ENCODE results near the gene MORF4L2. TPM values are rescaled to one million over a fixed set of nuclear protein-coding genes. Genes with fewer than 3 reads are reported as not detected.
"Not testable (repeated sequence)": the region's sequence is repeated elsewhere in the genome, so short reads cannot be mapped to it uniquely, and the experiment has no call there.

MORF4L2 gene
- total RNA-seq, 2 donors from 2014 or later: 287 to 313 TPM

DNA sequence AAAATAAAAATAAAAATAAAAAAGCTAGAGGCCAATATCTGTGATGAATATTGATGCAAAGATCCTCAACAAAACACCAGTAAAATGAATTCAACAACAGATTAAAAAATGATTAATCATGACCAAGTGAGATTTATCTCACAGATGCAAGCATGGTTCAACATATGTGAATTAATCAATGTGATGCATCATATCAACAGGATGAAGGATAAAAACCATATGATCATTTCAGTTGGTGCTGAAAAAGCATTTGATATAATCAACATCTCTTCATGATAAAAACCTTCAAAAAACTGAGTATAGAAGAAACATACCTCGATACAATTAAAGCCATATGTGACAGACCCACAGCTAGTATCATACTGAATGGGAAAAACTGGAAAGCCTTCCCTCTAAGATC, 38.9 kb downstream of the MORF4L2 start:
- intact Hi-C loops (cut with DNase I): no loop called here
- 94% methylated on average over 1 of the region's 1 CpG for WGBS
- DNase-seq (ENCODE audit: low spot score): no peak

DNA sequence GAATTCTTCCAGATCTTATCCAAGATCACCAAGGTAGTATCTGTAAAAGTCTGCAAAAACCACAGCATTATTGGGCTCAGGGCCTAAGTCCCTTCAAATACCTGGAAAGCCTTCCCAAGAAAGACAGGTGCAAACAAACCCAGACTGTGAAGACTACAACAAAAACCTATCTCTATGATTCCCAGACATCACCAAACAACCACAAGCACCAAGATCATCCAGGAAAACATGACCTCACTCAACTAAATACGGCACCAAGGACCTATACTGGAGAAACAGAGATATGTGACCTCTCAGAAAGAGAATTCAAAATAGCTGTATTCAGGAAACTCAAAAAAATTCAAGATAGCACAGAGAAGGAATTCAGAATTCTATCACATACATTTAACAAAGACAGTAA, 42.4 kb downstream of the MORF4L2 start:
- no peak for TF ChIP-seq POLR2AphosphoS5 (IDR thresholded peaks at IDR 0.05)
- TF ChIP-seq, protein P1, sequence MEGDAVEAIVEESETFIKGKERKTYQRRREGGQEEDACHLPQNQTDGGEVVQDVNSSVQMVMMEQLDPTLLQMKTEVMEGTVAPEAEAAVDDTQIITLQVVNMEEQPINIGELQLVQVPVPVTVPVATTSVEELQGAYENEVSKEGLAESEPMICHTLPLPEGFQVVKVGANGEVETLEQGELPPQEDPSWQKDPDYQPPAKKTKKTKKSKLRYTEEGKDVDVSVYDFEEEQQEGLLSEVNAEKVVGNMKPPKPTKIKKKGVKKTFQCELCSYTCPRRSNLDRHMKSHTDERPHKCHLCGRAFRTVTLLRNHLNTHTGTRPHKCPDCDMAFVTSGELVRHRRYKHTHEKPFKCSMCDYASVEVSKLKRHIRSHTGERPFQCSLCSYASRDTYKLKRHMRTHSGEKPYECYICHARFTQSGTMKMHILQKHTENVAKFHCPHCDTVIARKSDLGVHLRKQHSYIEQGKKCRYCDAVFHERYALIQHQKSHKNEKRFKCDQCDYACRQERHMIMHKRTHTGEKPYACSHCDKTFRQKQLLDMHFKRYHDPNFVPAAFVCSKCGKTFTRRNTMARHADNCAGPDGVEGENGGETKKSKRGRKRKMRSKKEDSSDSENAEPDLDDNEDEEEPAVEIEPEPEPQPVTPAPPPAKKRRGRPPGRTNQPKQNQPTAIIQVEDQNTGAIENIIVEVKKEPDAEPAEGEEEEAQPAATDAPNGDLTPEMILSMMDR (IDR thresholded peaks at IDR 0.05): no peak
- no peak for TF ChIP-seq POLR2A (IDR thresholded peaks at IDR 0.05)
- no peaks in the 10 kb centered on the region for H3K36me3 ChIP-seq
- H3K4me1 ChIP-seq (replicated peaks): no peaks in the 10 kb centered on the region
- intact Hi-C loops (cut with DNase I): no loop called here
- H3K27me3 ChIP-seq (replicated peaks; ENCODE audit: insufficient read depth): no peaks in the 10 kb centered on the region
- 80% methylated on average over 1 of the region's 1 CpG for WGBS
- no peak overlapping the region for H3K4me3 ChIP-seq
- H3K9me3 ChIP-seq: no peaks in the 10 kb centered on the region
- no peak overlapping the region for H3K27ac ChIP-seq
- DNase-seq (ENCODE audit: low spot score): no peak

More for the DNA sequence above, 38.9 kb downstream of the MORF4L2 start:
- TF ChIP-seq, protein P1 (IDR thresholded peaks at IDR 0.05): no peak
- no peak for TF ChIP-seq POLR2AphosphoS5 (IDR thresholded peaks at IDR 0.05)
- no peak for TF ChIP-seq POLR2A (IDR thresholded peaks at IDR 0.05)
- Histone ChIP-seq H3K27ac (no peak overlapping the region), H3K9me3 (no peaks in the 10 kb centered on the region), H3K4me3 (no peak overlapping the region), H3K4me1 (replicated peaks) (no peaks in the 10 kb centered on the region), H3K36me3 (no peaks in the 10 kb centered on the region), H3K27me3 (replicated peaks; ENCODE audit: insufficient read depth) (no peaks in the 10 kb centered on the region)

DNA sequence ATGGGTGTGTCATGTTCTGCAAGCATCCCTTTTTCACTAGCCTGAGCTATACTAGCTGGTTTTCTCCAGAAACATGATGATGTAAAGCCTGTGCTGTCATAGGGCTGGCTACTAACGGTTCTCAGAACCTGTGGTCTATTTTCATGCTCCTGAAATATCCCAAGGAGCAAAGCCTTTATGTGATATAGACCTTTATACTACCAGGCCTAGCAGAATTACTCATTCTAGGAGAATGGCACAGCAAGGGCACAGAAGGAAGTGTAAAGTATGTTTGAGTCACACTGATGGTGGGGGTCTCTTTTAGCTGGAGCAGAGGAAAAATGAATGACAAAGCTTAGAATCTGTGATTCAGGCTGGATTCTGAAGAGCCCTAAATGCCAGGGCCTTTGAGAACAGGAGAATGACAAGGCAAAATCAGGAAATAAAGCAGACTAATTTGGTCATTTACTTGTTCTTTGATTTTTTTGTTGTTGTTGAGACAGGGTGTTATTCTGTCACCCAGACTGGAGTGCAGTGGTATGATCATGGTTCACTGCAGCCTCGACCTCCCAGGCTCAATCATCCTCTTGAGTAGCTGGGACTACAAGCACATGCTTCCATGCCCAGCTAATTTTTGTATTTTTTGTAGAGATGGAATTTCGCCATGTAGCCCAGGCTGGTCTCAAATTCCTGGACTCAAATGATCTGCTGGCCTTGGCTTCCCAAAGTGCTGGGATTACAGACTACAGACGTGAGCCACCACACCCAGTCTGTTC, 45.9 kb downstream of the MORF4L2 start:
- H3K36me3 ChIP-seq: no peaks in the 10 kb centered on the region
- no peaks in the 10 kb centered on the region for H3K27me3 ChIP-seq (replicated peaks; ENCODE audit: insufficient read depth)
- H3K4me3 ChIP-seq: no peak overlapping the region
- no peak overlapping the region for H3K27ac ChIP-seq
- no peaks in the 10 kb centered on the region for H3K4me1 ChIP-seq (replicated peaks)
- WGBS: 84% methylated on average over 4 of the region's 4 CpGs
- intact Hi-C loops (cut with DNase I): no loop called here
- no peak for DNase-seq (ENCODE audit: low spot score)
- H3K9me3 ChIP-seq: no peaks in the 10 kb centered on the region
- TF ChIP-seq POLR2A (IDR thresholded peaks at IDR 0.05) (no peak), POLR2AphosphoS5 (IDR thresholded peaks at IDR 0.05) (no peak)
- TF ChIP-seq, protein P1 (IDR thresholded peaks at IDR 0.05): no peak

DNA sequence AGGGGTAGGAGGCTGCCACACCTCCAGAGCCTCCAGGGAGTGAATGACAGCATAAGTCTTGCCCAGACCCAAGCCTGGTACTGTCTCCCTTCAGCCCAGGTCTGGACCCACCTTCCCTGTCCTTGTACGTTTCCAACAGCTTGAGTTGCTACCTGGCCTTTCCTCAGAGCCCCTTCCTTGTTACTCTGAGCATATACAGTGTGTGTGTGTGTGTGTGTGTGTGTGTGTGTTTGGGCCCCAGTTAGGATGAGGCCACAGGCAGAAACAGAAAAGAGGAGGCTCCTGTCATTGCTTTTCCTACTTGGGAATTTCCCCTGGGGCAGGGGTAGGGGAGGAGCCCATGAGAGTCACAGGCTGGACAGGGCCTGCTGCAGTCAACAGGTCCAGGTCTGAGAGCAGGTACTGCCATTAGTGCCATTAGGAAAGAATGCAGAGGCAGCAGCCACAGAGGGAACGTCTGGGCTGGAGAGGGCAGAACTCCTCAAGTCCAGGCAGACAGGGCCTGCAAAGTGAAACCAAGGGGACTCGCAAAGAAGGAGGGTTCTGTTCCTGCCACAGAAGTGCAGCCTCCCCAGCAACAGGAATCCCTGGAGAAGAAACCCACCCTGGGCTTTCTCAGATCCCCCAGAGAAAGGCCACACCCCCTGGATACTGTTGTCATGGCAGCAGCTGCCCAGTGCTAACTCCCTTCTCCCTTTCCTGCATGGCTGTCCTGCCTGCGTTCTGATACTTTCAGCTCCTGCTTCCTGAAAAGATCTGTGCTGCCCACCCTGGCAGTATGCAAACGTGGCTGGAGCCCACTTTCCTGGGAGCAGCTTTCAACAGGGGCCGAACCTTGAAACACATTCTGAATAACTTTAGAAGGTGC, 47.8 kb downstream of the MORF4L2 start:
- intact Hi-C loops (cut with DNase I); DNase-seq (ENCODE audit: low spot score); H3K27me3 ChIP-seq (replicated peaks; ENCODE audit: insufficient read depth); H3K27ac ChIP-seq; H3K9me3 ChIP-seq; H3K36me3 ChIP-seq; H3K4me3 ChIP-seq; H3K4me1 ChIP-seq (replicated peaks): not testable (repeated sequence)
- WGBS: 44% methylated on average over 4 of the region's 6 CpGs

DNA sequence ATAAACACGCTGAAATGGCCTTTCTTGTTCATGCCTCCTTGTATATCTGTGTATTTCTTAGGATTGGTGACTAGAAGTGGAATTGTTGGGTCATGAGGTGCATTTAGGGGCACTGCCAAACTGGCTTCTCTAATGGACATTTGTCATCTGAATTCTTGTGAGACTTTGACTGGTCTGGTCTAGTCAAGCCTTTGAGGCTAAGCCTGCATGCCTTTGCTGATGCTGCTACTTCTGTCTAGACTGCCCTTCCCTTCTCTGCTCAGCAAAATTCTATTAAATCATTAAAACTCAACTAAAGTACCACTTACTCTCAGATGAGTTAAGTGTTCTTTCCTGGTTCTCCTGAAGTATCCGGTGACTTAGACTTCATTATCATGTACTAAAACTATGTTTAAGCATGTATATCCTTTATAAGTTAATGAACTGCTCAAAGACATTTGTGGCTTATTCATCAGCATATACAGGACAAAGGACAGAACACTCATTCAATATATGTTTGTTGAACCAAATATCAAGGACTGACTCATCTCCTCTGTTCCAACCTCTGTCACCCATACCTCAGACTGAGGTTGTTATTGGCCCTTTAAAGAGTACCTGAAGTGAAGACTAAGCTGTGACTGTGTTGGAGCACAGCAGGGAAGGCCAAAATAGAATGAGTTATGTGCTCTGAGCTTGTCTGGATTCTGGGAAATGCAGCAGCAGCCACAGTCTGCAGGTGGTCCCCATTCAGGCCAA, 48.7 kb downstream of the MORF4L2 start:
- H3K9me3 ChIP-seq: no peaks in the 10 kb centered on the region
- WGBS: 94% methylated on average over 2 of the region's 2 CpGs
- intact Hi-C loops (cut with DNase I): no loop called here
- no peak overlapping the region for H3K4me3 ChIP-seq
- H3K36me3 ChIP-seq: no peaks in the 10 kb centered on the region
- no peak for DNase-seq (ENCODE audit: low spot score)
- TF ChIP-seq POLR2AphosphoS5 (IDR thresholded peaks at IDR 0.05) (no peak), POLR2A (IDR thresholded peaks at IDR 0.05) (no peak)
- TF ChIP-seq, protein P1 (IDR thresholded peaks at IDR 0.05): no peak
- H3K4me1 ChIP-seq (replicated peaks): no peaks in the 10 kb centered on the region
- no peaks in the 10 kb centered on the region for H3K27me3 ChIP-seq (replicated peaks; ENCODE audit: insufficient read depth)
- no peak overlapping the region for H3K27ac ChIP-seq
